HEK293T (cell line): ENCODE measurements around the gene SLC25A13.

Experiments
- ARNT ChIP-seq: fragments of 450-650 bp; IDR thresholded peaks from 2 replicates; pipeline ENCODE4 v1.6.1; 2017; ENCODE audit warnings: mild to moderate bottlenecking
- BHLHE40 ChIP-seq: fragments of 450-650 bp; IDR thresholded peaks from 2 replicates; pipeline ENCODE4 v1.6.1; 2016; ENCODE audit warnings: mild to moderate bottlenecking, moderate library complexity, borderline replicate concordance
- CTBP1 ChIP-seq: fragments of 450-650 bp; IDR thresholded peaks from 2 replicates; pipeline ENCODE4 v1.6.1; 2016; ENCODE audit warnings: borderline replicate concordance
- ELF4 ChIP-seq: fragments of 450-650 bp; IDR thresholded peaks from 2 replicates; pipeline ENCODE4 v1.6.1; 2017; ENCODE audit warnings: antibody characterized with exemption
- FOXA1 ChIP-seq: fragments of 450-650 bp; IDR thresholded peaks from 2 replicates; pipeline ENCODE4 v1.6.1; 2016; ENCODE audit warnings: mild to moderate bottlenecking
- FOXK2 ChIP-seq: fragments of 450-650 bp; IDR thresholded peaks from 2 replicates; pipeline ENCODE4 v1.6.1; 2016; ENCODE audit warnings: mild to moderate bottlenecking
- FOXM1 ChIP-seq: fragments of 450-650 bp; IDR thresholded peaks from 2 replicates; pipeline ENCODE4 v1.6.1; 2017; ENCODE audit warnings: mild to moderate bottlenecking, borderline replicate concordance
- LEF1 ChIP-seq: fragments of 450-650 bp; IDR thresholded peaks from 2 replicates; pipeline ENCODE4 v1.6.1; 2017; ENCODE audit warnings: mild to moderate bottlenecking, borderline replicate concordance
- NFRKB ChIP-seq: fragments of 450-650 bp; IDR thresholded peaks from 2 replicates; pipeline ENCODE4 v1.6.1; 2016; ENCODE audit warnings: mild to moderate bottlenecking, moderate library complexity
- SP1 ChIP-seq: fragments of 450-650 bp; IDR thresholded peaks from 2 replicates; pipeline ENCODE4 v1.6.1; 2017
- SUZ12 ChIP-seq: fragments of 450-650 bp; IDR thresholded peaks from 2 replicates; pipeline ENCODE4 v1.6.1; 2016; ENCODE audit warnings: mild to moderate bottlenecking
- TARDBP ChIP-seq: fragments of 450-650 bp; IDR thresholded peaks from 2 replicates; pipeline ENCODE4 v1.6.1; 2016
- ZNF384 ChIP-seq: fragments of 450-650 bp; IDR thresholded peaks from 2 replicates; pipeline ENCODE4 v1.6.1; 2016

DNA sequence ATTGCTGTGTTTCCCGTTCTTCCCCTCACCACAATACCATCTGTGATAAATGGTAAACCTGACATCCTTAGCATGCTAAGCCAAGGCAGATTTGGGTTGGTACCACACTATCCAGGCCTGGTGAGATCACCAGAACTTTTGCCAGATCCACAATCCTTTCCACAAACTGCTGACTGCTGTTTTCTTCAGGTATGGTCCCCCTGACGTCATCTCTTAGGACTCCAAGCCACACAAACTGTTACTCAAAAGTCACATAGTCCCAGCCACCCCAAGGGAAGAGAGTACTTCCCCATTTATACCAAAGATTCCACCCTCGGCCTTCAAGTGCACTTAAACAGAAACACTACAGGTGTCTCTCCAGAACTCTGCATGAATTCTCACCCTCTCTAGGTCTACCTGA lies 34.8 kb downstream of the SLC25A13 start:
- no peak for TF ChIP-seq NFRKB
- TF ChIP-seq FOXA1: no peak
- no peak for TF ChIP-seq FOXM1
- TF ChIP-seq ARNT: no peak
- TF ChIP-seq SUZ12: no peak
- TF ChIP-seq CTBP1: no peak
- TF ChIP-seq BHLHE40: no peak
- TF ChIP-seq SP1: no peak
- TF ChIP-seq TARDBP: no peak
- TF ChIP-seq ZNF384: no peak
- TF ChIP-seq FOXK2: no peak
- no peak for TF ChIP-seq ELF4
- no peak for TF ChIP-seq LEF1
